Inflammatory macrophage treated with lipopolysaccharide for 4 hours (primary cell): ENCODE data around the gene ARHGEF39.

Source experiments
- DNase-seq: peaks from one replicate; pipeline ENCODE4 v3.0.0-alpha.2; 2020

The ARHGEF39 gene, protein sequence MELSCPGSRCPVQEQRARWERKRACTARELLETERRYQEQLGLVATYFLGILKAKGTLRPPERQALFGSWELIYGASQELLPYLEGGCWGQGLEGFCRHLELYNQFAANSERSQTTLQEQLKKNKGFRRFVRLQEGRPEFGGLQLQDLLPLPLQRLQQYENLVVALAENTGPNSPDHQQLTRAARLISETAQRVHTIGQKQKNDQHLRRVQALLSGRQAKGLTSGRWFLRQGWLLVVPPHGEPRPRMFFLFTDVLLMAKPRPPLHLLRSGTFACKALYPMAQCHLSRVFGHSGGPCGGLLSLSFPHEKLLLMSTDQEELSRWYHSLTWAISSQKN

DNA sequence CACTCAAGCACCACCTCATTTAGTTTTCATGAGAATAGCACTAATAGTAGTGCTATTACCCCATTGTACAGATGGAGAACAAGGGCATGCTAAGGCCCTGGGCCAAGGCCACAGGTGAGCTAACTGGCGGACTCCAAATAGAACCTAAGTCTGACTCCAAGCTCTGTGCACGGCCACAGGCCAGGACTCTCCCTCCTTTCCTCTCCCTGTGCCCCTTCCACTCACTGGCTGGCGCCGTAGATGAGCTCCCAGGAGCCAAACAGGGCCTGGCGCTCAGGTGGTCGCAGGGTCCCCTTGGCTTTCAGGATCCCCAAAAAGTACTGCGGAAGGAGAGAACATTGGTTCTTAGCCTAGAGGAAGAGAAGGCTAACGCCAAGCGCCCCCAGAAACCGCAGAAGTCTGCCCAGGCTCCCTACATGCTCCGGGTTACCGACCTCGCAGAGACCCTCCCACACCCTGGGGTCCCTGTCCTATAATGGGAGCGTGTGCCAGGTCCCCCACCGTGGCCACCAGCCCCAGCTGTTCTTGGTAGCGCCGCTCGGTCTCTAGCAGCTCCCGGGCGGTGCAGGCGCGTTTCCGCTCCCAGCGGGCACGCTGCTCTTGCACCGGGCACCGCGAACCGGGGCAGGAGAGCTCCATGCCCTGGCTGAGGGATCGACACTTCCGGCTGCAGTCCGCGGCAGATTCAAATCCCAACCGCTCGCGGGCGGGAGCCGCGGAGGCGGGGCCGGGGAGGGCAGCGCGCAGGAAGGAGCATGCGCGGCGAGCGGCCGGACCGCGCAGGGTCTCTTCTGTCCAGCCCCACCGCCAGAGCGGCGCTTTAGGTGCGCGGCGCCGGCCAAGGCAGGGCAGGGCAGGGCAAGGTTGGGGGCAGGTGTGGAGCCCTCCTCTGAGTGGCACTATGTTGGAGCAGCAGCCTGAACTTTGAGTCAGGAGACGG lies at the start of gene ARHGEF39:
Gene ARHGEF39, minus strand, starts transcription at position 665 of the 940 bp plus-strand sequence. Its CDS starts 26 bp downstream, at position 639.
- peak; percentile 77 for DNase-seq

DNA sequence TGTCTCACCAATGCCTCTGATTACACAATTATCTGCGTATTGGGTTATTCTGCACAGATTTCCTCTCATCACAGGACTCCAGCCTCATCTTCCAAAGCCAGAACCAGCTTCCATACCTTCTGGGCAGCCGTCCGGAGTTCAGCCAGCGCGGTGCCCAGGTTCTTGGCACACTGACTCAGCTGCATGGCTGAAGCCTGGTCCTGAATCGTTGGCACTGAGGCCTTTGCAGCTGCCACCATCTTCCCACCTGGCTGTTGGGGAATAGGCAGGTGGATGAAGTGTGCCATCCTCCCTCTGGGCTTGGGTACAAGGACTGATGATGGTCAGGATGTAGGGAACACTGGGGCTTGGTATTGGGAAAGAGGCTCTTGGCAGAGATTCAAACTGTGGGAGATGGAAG lies 49.1 kb upstream of the ARHGEF39 start:
- no peak for DNase-seq

DNA sequence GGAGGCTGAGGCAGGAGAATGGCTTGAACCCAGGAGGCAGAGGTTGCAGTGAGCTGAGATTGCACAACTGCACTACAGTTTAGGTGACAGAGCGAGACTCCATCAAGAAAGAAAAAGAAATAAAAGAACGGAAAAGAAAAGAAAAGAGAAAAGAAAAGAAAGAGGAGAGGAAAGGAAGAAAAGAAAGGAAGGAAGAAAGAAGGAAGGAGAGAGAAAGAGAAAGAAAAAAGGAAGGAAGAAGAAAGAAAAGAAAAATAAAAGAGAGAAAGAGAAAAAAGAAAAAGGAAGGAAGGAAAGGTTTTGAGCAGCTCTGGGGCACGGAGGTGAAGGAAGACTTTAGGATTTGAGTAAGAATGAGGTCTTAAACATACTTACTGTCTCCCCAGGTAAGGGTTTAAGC lies 48.6 kb upstream of the ARHGEF39 start:
- no peak for DNase-seq

DNA sequence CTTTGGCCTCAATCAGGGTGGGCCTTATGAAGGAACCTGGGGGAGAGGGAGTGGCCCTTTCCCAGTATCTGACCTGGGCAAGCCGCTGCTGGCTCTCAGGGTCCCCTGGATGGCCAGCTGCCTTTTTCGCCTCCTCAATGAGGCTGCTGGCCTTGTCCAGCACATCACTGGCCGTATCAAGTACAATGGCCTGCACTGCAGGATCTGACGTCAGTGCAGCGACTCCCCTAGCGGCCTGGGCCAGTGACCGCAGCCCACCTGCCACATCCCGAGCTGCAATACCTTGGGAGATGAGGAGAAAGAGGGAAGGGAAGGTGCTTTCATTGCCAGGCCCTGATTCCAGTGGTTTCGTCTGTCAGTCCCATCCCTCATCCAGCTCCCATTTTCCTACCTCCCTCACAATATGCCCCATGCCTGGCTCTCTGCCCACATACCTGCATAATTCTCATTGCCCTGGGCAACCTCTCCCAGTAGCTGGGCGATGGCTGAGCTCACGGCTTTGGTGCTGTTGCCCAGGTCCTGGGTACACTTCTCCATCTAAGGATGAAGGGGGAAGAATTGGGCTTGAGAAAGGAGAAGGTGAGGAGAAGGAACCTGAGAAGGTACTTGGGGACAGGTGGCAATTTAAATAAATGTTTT lies 47.9 kb upstream of the ARHGEF39 start:
- no peak for DNase-seq

DNA sequence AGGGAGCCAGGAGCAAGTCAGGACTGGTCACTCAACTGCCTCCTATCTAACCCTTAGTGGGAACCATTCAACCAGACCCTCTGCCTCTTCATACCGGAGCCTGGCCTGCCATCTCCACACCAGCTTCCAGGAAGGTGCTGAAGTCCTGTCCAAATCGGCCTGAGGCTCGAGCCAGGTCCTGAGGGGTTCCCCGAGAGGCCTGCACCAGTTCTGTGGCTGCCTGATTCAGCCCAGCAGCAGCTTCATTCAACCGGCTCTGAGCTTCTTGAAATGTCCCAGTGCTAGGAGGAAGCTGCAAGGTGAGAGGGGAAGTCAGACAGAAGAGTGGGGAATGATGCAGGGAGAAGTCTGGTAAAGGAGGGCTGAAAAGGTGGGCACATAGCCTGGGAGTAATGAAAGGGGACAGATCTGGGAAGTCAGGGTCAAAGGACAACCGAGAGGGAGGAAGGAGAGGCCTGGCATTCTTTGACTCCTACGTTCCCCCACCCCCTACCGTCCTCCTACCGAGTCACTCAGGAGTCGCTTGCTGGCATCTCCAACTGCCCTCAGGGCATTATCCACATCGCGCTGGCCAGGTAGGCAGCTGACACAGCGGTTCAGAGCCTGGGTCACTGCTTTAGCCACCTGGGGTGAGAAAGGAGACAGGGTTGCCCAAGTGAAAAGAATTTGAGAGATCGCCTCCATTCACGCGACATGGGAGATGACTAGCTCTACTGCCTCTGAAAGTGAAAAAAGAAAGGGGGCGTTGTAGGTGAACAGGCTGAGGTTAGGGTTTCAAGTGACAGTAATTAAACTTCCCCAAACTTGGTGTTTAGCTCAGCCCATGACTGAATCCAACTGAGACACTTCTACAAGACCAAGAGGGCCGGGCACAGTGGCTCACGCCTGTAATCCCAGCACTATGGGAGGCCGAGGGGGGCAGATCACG lies 46.8 kb upstream of the ARHGEF39 start:
- no peak for DNase-seq

DNA sequence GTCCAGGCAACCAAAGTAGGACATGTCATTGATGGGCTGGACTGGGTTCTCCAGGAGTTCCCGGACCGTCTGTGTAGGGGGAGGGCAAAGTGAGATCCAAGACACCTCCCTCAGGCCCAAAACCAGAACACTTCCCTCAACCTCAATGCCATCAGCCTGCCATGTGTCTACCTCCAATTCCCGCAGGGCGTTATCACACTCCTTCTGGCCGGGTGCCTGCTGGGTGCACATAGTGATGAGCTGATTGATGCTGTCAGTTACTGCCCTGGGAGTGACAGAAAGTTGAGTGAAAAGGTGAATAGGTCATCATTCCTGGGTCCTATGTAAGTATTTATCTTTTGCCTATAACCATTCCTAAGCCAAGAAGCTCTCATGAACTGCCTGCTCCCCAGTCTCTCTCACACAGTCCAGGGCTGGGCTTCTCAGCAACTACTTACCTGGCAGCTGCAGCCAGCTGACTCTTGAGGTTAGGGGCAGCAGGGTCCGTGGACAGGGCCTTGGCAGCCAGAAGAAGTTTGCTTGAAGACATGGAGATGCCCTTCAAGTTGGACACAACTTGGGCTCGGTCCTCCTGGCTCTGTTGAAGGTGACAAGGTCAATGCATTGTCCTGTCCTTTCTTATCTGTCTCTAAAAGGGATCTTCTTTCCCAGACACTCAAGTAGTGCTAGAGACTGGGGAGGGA lies 46.0 kb upstream of the ARHGEF39 start:
- DNase-seq, result no peak

DNA sequence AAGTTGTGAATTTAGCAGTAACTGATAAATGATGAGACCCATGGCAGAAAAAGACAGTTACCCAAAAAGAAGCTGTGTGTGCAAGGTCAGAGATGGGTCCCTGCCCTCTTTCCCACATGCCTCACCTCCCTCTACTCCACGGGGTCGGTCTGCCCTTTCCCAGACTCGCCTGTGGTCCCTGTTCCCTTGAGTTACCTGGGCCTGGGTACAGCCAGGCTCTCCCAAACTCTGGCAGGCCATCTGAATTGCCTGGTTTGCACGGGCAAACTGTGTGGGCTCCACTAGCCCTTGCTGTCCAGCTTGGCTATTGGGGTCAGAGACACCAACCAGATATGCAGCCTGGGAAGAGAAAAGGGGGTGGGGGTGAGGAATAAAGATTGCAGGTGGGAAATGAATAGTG lies 43.2 kb upstream of the ARHGEF39 start:
- DNase-seq, result no peak

DNA sequence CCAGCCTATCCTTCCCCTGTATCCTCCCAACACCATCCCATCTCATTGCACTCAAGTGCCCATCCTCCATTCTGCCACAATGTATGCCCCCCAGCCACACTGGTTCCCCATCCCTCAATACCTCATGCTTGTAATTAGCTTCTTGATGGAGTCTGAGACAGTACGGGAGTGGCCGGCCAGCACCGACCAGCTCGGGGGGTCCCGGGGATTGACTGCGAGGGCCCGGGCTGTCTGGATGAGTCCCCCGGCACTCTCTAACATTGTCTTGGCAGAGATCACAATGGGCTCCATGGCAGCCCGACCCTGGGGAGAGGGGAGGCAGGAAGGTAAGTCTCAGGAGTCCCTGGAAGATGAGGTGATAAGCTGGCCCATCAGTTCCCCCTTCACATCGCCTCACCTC lies 42.0 kb upstream of the ARHGEF39 start:
- DNase-seq, result no peak

DNA sequence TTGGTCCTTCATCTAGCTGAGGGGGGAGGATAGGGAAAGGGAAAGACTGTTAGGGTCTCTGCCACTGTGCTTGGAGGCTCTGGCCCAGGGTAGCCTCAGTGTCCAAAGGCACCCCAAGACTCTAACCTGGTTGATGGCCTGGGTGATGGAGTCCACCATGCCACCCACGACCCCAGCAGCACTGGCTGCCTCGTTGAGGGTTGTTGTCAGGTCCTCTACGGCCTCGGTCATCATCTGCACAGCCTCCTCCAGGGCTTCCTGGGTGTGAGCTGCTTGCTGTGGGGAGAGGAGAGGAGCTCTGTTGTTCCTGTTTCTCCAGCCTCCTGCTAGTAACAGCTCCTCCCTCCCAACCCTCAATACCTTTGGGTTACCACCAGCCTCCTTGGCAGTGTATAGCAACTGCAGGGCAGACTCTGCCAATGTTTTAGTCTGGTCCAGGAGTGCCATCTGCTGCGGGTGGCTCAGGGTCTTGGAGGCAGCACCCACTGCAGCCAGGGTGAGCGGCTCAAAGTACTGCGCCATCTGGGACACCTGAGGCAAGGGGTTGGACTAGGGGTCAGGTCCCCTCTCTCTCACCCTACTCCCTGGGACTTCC lies 40.9 kb upstream of the ARHGEF39 start:
- no peak for DNase-seq

DNA sequence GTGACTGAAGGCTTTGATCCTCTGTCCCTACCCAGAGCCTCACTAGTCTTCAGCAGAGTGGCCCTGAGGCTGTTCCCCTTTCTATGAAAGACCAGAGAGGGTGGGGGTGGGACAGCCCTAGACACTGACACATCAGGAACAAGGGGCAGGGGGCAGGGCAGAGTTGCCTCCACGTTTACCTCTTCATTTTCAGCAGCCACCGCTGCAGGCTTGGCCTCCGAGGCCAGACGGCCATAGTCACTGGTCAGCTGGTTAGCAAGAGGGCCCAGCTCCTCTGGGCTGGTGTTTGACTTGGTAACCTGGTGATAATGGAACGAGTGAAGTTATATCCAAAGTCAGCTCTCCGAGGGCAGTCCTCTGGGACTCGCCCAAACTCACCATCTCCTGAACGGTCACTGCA lies 40.4 kb upstream of the ARHGEF39 start:
- DNase-seq, result no peak

DNA sequence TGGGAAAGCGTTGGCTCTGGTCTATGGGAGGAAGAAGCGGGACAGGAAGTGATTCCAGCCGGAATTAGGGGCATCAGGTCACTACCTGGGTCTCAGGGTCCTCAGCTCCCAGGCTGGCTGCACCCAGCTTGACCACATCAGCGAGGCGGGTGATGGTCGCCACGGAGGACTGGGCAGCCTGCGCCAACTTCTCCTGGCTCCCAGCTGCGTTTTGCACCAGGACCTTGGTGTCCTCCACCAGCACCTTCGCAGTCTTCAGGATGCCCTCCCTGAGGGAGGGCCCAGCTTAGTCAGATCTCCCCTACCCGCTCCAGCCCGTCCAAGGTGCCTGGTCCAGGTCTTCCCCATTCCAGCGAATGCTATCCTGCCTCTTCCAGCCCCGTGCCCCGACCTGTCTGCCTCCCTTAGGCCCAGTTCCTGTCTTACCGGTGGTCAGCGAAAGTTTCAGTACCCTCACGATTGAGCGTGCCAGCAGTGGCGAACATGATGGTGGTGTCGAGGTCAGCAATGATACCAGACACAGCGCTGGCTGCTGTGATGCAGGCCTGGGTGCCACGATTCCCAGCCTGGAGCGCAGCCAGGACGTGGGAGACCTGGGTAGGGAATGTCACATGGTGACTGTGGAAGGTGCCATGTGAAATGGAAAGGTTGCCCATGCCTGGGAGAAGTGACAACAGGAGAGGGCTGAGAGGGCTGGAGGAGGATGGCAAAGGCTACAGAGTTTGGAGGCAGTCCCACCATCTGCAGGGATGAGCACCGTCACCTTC lies 39.1 kb upstream of the ARHGEF39 start:
- no peak for DNase-seq

DNA sequence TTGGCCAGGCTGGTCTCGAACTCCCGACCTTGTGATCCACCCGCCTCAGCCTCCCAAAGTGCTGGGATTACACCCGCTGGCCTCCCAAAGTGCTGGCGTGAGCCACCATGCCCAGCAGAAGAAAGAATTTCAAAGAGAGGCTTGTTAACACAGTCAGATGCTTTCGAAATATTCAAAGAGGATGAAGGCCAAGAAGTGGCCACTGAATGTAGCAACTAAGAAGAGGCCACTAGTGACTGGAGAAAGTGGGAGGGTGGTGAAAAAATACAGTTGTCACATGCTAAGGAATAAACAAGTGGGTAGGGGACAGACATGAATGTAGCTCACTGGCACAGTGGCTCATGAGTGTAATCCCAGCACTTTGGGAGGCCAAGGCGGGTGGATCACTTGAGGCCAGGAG lies 37.7 kb upstream of the ARHGEF39 start:
- peak; percentile 13 for DNase-seq

DNA sequence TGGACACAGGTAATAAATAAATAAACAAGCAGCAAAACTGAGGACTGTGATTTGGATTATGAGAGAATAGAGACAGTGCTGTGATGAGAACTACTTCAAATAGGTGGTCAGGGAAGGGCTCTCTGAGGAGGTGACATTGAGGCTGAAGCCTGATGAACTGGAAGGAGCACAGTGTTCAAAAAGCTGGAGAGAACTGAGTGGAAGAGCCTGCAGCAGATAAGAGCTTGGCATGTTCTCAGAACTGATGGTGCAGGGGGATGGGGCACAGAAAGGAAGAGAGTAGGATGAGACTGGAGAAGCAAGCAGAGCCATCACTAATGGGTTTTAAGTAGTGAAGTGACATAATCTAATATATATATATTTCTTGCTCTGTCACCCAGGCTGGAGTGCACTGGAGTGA lies 35.9 kb upstream of the ARHGEF39 start:
- no peak for DNase-seq

DNA sequence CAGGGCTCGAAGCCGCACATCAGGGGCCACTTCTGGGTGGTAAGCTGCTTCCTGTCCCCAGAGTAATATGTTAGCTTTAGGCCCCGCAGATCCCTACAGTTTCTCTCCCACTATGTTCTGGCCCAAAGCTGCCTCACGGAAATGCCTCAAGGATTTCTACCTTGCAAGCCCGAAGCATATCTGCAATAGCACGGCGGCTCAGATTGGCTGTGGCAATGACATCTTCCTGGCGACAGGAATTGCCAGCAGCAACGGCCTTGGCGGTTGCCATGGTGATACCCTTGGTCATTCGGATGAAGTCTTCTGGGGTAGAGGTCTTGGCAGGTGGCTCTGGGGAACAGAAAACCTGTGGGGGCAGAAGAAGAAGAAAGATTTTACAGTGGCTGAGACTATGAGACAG lies 35.0 kb upstream of the ARHGEF39 start:
- no peak for DNase-seq

DNA sequence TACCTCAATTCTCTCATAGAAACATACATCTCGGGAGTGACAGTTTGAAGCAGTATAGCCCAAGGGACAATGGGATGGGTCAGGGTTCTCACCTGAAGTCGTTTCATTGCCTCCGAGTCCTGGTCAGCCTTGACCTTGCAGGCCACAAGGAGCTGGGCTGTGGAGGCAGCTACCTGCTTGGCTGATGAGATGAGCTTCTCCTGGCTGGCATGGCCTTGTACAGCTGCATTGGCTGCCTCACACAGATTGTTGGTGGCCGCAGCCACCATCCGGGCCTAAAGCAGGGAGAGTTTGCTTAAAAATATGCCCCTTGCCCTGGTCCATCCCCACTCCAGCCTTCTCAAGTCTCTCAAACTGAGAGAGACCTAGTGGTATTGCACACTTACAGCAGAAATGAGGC lies 33.2 kb upstream of the ARHGEF39 start:
- no peak for DNase-seq

DNA sequence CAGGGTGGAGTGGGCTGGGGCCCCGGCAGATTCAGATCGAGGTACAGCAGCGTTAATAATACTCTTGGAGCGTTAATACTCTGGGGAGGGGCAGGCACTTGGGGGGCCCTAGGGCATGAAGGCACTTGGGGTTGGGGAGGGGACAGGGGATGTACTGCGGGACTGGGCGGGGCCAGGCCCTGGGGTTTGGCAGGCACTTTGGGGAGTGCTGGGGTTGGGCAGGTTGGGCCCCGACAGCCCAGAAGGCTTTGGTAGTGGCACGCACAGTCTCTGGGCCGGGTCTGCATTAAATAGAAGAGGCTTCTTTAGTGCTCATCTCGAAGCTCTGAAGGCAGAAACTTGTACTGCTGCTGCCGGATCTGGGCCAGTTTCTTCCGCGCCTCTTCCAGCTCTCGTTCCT lies 32.5 kb upstream of the ARHGEF39 start:
- no peak for DNase-seq

DNA sequence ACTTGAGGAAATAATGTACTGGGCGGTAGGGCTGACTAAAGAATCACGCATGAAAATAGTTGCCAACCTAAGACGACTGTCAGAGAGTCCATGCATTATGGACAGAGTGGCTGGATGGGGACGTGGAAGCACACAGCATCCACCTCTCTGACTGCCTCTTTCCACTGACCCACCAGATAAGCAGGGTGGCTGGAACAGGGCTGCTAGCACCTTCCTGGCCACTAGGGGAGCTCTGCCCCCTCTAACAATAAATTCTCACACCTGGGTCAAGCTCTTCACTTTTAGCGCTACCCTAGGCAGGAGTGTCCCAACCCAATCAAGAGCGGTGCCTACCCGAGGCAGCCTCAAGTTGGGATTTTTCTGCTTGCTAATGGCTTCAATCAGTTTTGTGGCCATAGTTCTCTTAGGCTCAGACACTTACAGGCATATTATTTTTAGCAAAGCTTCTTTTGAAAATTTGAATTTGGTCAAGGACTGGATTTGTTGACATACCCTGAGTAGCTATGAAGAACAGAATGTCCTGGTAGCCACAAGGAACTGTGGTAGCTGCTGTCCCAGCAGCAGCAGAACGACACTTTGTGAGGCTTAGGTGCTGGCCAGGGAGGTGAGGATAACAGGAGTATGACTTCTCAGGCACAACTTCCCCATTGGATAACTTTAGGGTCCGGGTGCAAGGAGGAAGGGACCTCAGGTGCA lies 31.7 kb upstream of the ARHGEF39 start:
- DNase-seq, result peak; percentile 47

DNA sequence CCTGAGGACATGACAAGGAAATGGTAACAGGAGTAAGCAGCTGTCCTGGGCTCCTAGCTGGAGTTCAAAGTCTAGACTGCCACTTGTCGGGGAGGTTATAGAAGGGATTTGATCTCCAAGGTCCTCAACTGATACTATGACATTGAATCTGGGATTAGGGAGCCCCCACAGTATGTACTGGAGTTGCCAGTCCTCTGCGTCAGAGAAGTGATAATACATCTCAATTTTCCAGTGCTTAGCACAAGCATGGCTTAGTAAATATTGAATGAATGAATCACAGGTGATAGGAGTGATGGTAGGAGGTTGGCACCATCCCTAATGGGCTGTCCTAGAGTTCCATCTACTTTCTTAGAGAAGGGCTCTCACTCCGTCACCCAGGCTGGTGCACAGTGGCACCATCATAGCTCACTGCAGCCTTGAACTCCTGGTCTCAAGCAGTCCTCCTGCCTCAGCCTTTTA lies 31.0 kb upstream of the ARHGEF39 start:
- DNase-seq, result no peak

DNA sequence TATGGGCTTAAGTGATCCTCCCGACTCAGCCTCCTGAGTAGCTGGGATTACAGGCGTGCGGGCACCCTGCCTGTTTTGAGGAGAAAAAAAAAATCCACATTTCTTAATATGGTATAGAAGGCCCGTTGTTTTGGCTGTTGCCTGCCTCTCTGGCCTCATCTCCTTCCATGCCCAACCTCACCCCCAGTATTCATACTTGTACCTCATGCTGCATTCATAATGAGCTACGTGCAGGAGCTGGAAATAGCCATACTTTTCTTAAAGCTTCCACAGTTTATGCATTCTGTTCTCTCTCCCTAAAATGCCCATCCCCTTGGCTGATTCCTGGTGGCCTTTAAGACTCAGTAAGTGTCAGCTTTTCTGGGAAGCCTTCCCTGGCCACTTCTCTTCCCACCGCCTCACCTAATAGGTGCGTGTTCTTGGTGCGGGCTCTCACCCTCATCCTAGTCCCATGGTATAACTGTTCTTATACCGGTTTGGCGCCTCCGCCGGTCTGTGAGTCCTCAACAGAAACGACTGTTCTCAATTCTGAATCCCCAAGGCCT lies 26.8 kb upstream of the ARHGEF39 start:
- DNase-seq, result no peak

DNA sequence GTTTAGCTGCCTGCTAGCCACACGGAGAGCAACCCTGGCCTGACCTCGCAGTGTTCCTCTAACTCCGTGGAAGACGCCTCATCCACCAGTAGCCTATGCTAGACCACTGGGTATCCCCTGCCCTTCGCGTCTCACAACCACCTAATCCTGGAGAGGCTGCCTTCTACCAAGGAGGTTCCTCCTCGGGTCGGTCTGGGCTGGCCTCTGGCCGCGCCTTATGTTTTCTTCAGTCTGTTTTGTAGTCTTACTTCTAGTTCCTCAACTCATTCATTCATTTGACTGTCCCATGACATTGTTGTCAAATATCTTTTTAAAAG lies 26.3 kb upstream of the ARHGEF39 start:
- peak; percentile 28 for DNase-seq
